Measurements from ENCODE around the gene TMED10.

TMED10 gene

DNA sequence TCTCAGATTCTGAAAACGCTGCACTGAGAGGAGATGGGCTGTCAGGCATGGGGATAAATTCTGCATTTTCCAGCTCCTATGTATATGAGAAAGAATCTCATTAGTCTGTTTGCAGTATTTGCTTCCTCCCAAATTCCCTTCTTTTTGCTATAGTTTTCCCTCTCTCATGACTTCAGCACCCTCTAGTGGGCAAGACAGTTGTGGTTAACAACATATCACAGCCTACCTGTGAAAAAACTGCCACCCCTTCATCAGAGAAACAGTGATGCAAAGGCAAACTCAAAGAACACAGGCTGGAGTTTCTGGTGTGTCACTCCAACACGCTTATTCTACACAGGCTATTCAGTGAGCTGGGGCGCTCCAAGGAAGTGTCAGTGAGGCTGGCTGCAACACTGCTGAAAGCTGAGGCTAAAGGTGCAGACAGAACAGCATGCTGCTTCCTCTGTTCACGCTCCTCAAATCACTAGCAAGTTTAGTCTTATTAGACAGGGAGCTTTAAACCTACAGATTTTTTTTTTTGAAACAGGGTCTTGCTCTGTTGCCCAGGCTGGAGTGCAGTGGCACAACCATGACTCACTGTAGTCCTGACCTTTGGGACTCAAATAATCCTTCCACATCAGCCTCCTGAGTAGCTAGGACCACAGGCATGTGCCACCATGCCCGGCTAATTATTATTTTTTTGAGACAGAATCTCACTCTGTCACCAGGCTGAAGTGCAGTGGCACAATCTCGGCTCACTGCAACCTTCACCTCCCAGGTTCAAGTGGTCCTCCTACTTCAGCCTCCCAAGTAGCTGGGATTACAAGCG, 87.6 kb downstream of the TMED10 start:
- no peak for FAIRE-seq
- peak; percentile 6 for DNase-seq (ENCODE audit: low spot score)

DNA sequence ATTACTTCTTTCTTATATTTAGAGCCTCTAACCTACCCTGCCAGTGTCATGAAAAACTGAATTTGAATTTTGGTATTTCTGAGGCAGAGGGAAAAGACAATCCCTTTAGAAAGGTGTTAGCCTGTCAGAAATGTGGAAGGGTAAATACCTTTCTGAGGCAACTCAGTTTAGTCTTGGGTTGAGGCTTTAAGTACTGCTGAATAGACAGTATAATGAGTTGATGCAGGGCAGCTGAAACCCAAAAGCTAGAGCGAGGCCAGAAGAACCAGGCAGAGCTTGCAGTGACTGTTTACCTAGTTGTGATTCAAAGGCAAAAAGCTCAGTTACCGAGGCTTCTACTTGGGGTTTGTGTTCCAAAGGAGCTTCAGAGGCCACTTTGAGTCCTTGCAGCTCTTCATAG, 88.3 kb downstream of the TMED10 start:
- no peak for FAIRE-seq

DNA sequence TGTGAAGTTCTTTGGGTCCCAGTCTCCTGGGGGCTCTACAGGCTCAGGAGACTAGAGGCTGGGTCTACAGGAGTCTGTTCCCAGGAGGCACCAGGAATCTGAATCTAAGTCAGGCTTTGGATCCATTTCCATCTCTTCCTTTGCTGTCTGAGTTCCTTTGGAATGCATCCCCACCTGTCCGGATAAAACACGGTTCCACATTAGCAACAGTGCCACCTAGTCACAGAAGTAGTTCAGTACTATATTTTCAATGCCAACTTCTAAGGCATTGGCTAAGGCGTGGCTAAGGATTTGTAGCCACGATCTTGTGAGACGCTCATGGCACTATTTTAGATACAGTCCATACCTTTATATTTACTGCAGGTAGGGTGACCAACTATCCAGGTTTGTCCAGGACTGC, 91.9 kb downstream of the TMED10 start:
- DNase-seq (ENCODE audit: low spot score), result no peak
- FAIRE-seq, result no peak

More for the DNA sequence above, 88.3 kb downstream of the TMED10 start:
- no peak for DNase-seq (ENCODE audit: low spot score)

DNA sequence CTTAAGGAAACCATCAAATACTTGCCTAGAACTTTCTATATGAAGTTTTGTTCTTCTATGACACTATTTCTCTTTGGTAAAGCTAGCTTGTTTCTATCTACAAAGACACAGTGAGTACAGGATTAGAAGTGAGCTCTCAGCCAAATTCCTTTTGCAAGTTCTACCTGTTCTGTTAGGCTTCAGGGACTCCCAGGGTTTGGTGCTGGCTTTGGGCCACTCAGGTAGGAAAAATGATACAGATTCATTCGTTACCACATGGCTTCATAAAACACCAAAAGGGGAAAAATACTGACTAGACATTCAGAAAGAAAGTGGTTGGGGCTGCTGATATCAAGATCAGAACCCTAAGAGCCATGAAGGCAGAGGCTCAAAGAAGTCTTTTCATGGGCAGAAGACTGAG, 93.1 kb downstream of the TMED10 start:
- FAIRE-seq (no peak), DNase-seq (ENCODE audit: low spot score) (no peak)

DNA sequence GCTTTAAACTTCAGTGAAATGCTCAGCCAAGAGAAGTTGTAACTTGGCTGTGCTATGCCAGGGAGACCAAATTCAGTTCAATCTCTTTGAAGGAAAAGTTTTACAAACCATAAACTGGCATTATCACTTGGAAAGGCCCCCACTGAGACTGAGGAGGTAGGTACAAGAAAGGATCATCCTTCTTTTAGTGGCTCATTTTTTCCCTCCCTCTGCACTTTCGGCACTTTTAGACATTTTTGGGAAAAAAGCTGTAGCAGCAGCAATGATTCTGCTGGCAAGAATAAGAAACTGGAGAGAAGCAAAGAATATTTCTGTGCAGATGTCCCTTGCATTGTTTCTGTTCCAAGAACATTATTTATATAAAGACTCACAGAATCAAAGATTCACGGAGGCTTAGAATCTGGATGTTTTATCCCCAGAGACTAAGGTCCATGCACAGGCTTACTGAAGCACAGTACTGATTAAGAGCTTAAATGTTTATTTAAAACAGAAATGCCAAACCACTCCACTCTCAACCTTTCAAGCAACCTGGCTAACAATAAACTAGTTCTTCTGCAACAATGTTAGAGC, 94.7 kb downstream of the TMED10 start:
- FAIRE-seq, result no peak

More for the DNA sequence above, 94.7 kb downstream of the TMED10 start:
- no peak for DNase-seq (ENCODE audit: low spot score)
